Myocyte (in vitro differentiated cells): ENCODE data around the gene GINS2. TPM values are rescaled to one million over a fixed set of nuclear protein-coding genes. Genes with fewer than 3 reads are reported as not detected.

Experiments used
- DNase-seq: peaks from one replicate; pipeline ENCODE4 v3.0.0-alpha.2; 2012; ENCODE audit warnings: low read depth
- total RNA-seq: library from RNA; depleted of rRNA; stranded (reverse); fragments of >200 nt; gene quantifications from 2 replicates; pipeline ENCODE4 v1.2.3, GENCODE V29; 2014

The GINS2 gene
- total RNA-seq, 1 donor from 2014 or later, result 0.88 TPM

DNA sequence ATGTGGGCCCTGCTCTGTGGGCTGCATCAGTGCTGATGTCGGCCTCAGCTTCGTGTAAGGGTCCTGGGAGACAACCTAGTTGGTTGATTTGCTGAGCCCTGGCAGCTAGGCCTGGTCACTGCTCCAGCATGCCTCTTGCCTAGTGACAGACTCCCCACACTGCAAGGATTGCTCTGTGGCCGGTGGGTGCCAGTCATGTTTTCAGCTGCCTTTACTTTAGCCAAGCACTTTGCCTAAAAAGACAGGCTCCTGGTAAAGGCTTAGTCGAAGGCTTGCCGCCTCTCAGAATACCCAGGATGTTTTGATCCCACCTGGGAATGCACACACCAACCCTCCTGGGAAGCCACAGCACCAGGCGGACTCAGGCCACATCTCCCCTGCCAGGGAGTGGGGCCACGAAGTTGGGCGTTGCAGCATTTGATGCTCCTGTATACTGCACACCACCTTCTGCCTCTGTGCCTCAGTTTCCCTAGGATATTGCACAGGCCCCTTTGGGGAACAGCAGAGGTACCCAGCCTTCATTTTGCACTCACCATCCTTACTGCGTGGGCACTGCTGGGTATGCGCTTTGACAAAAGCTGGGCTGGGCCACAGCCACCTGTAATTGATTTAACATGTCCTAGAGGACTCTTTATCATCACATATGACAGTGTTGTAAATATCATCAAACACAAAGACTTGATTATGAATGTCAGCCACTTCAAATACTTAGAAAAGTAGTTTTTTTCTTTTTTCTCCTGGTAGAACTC, 19.9 kb downstream of the GINS2 start:
- DNase-seq, result no peak

DNA sequence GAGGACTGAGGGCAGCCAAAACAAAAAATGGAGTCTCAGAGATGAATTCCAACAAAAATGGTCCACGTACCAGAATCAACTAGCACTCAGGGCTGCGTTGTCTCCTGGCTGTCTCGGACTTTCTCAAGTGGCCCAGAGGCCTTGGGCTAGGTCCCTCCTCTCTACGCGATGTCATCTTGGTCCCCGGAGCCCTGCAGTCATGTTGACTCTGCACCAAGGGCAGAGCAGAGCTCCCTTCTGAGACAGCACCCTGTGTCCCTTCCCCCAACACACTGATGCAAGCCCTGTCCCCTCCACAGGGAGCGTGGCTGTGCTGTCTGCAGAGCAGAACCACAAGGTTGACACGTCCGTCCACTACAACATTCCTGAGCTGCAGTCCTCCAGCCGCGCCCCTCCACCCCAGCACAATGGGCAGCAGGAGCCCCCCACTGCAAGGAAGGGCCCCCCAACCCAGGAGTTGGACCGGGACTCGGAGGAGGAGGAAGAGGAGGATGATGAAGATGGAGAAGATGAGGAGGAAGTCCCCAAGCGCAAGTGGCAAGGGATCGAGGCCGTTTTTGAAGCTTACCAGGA, 20.8 kb downstream of the GINS2 start:
- no peak for DNase-seq

GRCh38 chr16:85667261-85667660, 21.5 kb downstream of the GINS2 start:
- DNase-seq, result no peak

GRCh38 chr16:85665929-85666328, 22.8 kb downstream of the GINS2 start:
- DNase-seq, result no peak

DNA sequence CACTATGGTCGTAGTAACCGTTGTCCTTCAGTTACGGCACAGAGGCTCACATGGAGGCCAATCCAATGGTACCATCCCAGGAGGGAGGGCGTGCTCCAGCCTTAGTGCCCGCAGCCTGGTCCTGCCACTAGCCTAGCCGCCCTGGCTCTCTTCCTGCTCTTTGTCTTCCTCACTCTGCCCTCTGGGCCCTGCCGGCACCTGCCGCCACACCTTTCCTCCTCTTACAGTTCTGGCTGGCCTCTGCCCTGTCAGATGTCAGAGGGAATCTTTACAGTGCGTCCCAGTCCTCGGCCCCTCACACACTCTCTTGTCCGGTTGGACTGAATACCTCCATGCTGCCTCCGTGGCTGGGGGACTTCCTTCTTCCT, 23.4 kb downstream of the GINS2 start:
- DNase-seq, result no peak

GRCh38 chr16:85664580-85665372, 24.0 kb downstream of the GINS2 start:
- DNase-seq, result peak; percentile 74

DNA sequence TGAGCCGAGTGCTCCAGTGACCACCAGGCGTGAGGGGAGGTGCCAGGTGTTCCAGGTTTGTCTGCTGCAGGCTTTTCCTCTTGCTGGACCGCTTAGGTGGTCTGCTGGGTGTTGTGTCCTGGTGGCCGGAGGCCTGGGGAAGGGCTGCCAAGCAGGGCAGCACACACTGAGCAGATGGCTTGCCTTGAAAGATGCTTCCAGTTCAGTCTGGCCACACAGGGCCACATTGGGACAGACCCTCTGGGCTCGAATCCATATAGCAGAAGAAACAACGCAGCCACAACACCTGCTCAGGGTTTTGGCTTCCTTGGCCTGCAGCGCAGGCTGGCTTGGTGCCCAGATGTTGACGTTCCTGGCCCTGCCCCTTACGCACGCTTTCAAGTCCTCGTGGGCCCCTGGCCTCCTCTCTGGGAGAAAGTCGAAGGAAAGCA, 24.8 kb downstream of the GINS2 start:
- DNase-seq, result peak; percentile 84

DNA sequence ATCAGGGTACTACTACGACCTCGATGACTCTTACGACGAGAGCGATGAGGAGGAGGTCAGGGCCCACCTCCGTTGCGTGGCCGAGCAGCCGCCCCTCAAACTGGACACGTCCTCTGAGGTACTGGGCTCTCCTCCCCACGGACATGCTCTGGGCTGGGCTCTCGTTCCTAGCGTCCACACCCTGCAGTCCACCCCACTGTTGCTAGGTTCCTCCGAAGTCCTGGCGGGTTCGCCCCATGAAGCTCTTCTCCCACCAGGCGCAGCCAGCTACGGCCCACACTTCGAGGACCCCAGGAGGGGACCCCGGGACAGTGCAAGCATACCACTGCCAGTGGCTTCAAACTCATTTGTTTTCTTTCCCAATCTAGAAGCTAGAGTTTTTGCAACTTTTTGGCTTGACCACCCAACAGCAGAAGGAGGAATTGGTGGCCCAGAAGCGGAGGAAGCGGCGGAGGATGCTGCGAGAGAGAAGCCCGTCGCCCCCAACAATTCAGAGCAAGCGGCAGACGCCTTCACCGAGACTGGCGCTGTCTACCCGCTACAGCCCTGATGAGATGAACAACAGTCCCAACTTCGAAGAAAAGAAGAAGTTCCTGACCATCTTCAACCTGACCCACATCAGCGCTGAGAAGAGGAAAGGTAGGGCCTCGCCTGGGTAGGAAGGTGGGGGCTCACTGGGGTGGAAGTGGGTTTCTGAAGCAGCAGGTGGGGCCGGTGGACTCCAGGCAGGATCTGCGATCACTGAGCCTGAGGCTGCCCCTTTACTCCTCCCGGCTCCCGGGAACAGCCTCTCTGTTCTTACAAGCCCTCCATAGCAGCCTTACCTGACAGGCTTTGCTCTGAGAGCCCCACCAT, 25.6 kb downstream of the GINS2 start:
- no peak for DNase-seq

DNA sequence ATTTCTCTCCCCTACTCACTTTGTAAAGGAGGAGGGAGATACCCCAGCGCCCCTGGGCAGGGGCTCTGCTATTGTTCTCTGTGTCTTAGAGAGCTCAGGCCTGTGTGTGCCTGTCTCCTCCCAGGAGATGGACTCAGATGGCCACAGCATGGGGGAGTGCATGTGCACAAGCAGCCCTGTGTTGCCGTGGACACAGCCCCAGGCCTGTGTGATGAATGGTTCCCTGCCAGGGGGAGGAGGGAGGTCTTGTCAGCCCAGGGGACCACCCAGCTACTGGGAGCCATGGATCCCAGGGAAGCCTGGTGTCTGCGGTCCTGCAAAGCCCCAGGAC, 26.3 kb downstream of the GINS2 start:
- DNase-seq, result no peak

- no peak for DNase-seq
Measured at GRCh38 chr16:85661740-85662481, 26.8 kb downstream of the GINS2 start.

DNA sequence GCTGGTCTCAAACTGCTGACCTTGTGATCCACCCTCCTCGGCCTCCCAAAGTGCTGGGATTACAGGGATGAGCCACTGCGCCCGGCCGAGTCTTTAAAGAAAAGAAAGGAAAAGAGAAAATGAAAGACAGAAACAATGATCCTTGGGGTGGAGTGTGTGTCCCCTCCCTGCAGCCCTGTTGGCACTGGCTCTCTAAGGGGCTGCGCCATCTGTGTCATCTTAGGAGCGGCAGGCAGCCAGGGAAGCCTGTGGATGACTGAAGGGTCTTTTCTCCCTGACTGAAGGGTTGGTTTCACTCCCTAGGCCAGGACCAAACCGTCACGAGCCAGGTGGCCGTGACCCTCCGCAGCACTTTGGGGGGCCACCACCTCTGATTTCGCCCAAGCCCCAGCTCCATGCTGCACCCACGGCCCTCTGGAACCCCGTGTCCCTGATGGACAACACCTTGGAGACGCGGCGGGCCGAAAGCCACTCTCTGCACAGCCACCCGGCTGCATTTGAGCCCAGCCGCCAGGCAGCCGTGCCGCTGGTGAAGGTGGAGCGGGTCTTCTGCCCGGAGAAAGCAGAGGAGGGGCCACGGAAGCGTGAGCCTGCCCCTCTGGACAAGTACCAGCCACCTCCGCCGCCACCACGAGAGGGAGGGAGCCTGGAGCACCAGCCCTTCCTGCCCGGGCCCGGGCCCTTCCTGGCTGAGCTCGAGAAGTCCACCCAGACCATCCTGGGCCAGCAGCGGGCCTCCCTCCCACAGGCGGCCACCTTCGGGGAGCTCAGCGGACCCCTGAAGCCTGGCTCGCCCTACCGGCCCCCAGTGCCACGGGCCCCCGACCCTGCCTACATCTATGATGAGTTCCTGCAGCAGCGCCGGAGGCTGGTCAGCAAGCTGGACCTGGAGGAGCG, 27.7 kb downstream of the GINS2 start:
- DNase-seq, result no peak

GRCh38 chr16:85659805-85660511, 28.8 kb downstream of the GINS2 start:
- peak; percentile 85 for DNase-seq

DNA sequence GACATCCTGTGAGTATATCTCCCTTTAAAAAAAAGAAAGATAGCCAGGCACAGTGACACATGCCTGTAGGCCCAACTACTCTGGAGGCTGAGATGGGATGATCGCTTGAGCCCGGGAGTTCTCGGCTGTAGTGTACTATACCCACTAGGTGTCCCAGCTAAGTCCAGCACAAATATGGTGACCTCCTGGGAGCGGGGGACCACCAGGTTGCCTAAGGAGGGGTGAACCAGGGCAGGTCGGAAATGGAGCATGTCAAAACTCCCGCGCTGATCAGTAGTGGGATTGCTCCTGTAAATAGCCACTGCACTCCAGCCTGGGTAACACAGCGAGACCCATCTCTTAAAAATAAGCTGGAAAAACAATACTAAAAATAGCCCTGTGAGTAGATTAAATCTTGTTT, 29.4 kb downstream of the GINS2 start:
- DNase-seq, result no peak

- no peak for DNase-seq
Measured at GRCh38 chr16:85658504-85659326, 30.0 kb downstream of the GINS2 start.

GRCh38 chr16:85657996-85658395, 30.8 kb downstream of the GINS2 start:
- no peak for DNase-seq

DNA sequence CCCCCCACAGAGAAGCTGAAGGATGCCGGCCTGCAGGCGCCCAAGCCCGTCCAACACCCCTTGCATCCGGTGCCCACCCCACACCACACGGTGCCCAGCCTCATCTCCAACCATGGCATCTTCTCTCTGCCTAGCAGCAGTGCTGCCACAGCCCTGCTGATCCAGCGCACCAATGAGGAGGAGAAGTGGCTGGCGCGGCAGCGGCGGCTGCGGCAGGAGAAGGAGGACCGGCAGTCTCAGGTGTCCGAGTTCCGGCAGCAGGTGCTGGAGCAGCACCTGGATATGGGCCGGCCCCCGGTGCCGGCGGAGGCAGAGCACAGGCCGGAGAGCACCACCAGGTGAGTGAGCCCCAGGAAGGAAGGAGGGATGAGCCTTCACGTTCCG, 31.5 kb downstream of the GINS2 start:
- DNase-seq, result no peak

DNA sequence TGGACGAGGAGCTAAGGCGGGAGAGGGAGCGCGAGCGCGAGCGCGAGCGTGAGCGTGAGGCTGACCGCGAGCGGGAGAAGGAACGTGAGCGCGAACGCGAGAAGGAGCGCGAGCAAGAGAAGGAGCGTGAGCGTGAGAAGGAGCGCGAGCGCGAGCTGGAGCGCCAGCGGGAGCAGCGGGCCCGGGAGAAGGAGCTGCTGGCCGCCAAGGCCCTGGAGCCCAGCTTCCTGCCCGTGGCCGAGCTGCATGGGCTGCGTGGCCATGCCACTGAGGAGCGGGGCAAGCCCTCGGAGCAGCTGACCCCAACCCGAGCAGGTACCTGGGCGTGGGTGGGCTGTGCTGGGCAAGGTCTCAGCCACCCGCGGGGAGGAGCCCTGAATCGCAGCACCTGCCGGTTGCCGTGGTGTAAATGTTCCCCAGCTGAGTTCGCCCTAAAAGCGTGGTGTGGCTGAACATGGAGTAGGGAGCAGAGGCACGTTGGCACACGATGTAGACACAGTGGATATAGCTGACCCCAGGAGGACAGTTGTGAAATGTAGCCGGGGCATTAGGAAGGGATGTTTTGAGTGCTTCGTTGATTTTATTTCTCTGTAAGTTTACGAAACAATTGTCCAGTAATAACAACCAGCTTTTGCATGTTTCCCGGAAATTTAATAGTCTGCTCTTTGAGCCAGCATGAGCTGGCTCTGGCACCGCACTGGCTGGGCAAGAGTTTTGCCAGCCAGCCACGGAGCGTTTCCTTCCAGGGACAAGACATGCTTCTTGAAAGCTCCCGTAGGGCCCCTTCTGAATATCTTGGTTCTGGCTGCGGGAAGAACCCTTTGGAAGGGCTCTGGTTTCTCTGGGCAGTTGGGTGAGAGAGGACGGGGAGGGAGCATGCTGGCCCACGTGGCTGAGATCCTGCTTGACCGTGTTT, 32.1 kb downstream of the GINS2 start:
- DNase-seq, result no peak
